NCI-H748 treated with DMSO at 0.1 percent for 48 hours (cell line): Measurements from ENCODE around the gene DIP2A.
"Not testable (repeated sequence)": the region's sequence is repeated elsewhere in the genome, so short reads cannot be mapped to it uniquely, and the experiment has no call there.

Source experiments
- DNase-seq: peaks from one replicate; lab custom pipeline; 2025; lab: John Stamatoyannopoulos, UW

Gene DIP2A

DNA sequence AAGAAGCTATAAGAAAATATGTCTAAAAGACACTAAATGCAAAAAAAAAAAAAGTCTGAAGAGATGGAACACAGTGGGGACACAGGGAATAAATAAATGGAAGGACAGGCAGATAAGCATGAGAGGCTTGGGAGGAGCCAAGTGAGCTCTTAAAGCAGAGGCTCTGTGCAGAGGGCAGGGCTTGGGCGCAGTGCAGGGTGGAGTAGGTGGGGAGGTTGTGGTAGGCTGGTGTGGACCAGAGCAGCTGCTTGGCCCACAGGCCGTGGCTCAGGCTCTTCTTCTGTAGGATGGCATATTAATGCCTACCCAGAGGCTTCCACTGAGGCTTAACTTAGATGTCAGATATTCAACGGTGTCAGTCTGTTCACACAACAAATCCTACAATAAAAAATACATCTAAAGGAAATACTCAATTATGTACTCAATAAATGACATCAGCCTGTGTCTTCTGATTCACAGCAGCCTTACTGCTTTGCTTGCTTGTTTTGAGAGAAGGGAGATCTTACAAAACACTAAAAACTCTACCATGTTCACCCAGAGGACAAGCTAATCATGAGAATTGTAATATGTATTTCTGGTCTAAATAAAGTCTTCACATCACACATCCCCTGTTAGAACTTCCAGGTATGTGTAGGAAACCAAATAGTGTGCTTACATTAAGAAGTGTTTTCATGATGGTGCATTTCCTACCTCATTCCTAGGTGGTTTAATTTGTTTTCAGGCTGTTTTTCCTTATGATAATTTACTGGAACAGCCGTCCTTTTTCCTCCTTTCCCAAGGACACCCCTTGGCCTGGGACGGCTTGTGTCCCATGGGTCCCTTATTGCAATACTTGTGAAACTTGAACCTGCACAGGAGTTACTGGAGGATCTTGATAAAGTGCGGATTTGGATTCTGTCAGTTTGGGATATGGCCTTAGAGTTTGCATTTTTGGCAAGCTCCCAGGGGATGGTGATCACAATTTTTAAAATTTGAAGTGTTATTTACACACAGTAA lies 24.9 kb downstream of the DIP2A start:
- no peak for DNase-seq

DNA sequence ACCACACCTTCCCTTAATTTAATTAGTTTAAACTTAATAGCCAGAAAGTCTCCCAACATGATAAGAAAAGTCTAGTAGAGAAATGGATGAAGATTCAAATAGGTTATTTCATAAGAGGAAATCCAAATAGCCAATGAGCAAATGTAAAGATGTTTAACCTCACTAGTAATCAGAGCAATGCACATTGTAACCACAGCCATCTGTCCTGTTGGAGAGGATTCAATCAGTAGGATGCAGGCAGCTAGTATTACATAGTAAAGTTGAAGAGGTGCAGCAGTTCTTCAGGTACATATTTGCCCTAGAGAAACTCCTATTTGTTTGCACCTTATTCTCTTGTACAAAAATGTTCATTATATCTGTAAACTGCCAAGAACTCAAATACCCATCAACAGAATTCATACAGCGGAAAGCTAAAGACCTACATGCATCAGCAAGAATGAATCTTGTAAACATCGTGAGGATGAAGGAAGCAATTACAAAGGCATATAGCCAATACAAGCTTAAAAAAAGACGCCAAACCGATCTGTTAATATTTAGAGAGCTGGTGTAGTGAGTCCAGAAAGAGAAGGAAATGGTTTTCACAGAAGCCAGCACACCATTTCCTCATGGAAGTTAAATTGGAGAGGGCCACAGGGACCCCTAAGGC lies 27.9 kb downstream of the DIP2A start:
- no peak for DNase-seq

DNA sequence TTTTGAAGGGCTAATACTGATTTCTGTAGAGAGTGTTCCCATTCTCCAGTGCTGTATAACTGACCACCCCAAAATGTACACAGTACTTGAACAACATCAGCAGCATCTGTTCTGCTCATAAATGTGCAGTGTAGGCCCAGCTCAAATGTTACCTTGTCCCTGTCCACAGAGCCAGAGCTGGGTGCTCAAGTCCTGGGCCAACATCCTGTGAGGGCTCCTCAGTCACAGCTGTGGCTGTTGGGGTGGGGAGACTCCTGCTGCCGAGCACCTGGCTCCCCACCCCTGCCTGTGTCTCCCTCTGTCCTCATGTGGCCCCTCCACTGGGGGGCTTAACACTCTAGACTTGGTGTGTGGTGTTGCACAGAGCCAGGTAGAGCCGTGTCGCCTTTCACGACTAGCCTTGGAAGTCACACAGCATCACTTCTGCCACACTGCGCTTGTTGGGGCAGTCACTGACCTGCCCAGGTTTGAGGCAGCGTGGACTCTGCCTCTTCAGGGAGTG lies 30.5 kb downstream of the DIP2A start:
- no peak for DNase-seq

DNA sequence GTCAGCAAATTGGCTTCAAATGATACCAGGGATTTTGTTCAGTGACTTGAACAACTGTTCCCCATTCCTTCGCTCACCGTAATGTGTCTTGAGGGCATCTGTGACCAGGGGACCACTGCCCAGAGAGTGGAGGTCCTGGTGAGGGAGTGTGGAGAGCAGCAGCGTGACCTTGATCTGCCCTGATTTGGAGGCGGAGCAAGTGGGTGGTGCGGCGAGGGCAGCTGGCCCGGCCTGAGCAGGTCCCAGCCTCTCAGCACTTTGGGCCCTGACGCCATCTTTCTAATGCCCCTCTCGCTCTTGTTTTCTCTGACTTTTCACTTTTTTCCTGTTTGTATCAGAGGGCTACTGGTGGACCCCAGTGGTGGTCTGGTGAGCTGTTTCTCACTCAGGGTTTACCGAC lies 31.1 kb downstream of the DIP2A start:
- no peak for DNase-seq

DNA sequence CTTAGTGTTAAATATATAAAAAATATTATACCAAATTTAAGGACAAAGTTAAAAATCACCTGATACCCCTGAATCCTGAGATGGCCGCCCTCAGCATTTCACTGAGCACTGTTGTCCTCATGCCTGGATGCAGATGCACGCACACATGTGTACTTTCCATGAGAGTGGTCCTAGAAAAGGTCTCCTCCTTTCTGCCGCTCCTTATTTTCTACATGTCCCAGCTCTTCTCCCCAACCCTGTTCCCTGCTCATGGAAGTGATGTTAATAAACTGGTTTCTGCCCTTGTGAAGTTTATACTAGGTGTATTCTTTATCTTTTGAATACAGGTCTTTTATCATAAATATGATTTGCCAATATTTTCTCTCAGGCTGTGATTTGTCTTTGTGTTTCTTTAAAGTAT lies 32.9 kb downstream of the DIP2A start:
- no peak for DNase-seq

DNA sequence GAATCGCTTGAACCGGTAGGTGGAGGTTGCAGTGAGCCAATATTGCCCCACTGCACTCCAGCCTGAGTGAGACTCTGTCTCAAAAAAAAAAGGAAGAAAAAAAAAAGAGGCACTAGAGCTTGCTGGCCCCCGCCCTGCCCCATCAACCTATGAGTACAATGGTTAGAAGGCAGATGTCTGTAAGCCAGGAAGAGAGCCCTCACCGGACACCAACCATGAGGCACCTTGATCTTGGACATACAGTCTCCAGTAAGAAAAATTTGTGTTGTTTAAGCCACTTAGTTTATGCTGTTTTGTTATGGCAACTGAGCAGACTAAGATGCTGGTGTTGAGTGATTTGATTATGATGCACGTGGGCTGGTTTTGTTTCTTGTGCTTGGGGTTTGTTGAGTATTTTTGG lies 34.2 kb downstream of the DIP2A start:
- no peak for DNase-seq

DNA sequence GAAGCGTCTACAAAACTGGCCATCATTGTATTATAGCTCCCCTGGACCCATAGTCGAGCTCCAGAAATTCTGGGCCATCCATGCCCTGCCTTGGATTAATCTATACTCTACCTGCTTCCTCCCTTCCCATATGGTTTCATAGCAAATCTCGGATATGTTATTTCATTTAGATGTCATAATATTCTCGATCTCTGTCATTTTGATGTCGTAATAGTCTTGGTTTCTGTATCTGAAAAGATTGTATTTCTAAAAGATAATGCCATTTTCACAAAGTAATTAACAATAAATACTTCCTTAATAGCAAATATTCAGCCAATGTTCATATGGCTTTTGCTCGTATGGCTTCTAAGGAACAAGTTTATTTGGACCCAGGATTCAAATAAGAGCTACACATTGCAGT lies 35.1 kb downstream of the DIP2A start:
- no peak for DNase-seq

DNA sequence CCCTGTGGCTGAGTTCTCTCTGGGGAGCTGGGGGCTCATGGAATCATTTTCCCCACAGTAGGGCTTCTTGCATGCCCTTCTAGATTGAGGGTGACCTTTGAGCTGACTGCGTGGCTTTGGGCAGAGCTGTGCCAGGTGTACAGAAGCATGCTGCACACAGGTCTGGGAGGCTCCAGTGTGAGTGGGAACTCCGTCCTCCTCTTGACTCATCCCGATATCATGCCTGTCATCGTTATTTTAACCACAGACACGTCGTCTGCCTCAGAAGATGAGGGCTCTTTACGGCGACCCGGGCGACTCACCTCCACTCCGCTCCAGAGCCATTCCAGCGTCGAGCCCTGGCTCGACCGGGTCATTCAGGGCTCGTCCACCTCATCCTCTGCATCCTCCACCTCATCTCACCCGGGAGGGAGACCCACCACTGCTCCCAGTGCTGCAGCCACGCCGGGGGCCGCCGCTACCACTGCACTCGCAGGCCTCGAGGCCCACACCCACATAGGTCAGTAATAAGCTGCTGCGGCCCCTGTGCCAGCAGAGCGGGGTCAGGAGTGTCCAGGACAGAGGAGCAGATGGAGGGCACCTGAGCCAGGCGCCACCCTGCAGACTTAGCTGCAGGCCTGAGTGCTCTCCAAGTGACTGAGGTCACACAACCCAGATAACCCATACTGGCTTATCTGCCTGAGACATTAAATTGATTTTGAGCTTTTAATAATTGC lies 39.8 kb downstream of the DIP2A start:
- no peak for DNase-seq

DNA sequence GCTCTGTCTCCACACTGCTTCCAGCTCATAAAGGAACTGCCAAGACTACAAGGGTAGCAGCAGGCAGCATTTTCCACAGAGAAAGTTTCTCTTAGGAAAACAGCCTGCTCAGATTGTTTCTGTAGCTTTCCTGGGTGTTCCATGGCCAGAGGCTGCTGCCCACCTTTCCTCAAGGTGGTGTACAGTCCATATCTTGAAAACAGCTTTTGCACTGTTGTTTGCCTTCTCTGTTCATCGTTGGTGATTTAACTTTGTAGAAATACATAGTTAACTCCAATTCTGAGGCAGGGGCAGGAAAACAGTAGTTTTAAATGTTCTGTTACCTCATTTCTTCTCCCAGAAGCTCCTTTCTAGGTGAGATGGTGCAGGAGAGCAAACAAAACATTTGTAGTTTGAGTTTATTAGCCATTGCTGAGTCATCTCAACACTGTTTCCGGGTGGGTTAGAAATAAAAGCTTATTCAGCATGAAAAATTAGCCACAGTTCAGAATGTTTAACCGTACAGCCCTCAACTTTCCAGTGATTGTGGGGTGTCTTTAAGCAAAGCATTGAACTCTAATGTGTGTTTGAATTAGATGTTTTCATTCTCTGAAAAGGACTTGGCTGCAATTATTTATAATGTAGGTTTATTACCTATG lies 41.7 kb downstream of the DIP2A start:
- no peak for DNase-seq

DNA sequence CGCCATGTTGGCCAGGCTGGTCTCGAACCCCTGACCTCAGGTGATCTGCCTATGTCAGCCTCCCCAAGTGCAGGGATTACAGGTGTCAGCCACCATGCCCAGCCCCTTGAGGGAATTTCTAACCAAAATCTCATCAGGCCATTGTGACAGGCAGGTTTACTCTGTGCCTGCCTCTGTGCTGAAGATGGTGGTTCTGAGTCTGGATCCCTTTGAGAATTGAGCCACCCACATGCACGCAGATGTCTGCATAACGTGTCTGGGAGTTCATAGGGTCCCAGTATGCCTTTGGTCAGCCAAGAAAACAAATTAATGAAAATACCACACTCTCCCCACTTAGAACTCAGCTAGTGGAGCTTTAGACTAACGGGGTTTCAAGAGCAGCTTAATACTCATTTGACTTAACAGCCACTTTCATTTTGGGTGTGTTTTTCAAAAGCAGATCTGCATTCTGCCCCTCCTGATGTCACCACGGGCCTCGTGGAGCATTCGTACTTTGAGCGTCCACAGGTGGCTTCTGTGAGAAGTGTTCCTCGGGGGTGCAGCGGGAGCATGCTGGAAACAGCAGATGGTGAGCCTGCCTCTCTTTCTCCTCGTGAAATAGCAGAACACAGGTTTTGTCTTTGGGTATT lies 45.3 kb downstream of the DIP2A start:
- no peak for DNase-seq

DNA sequence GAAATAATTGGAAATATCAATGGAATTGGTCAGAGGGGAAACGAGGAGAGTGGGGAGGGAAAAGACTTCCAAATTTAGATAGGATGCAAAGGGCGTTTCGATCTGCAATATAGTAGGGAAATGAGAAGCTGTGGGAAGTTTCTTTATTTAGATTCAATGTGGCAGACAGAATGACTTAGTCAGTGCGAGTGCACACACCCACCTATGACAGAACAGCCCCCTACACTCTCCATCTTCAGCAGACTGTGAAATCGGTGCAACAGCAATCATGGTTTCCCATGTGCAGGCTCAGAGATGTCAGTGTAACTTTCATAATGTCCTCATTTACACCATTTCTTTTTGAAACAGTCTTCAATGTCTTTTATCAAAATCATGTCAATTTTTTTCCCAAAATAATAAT lies 46.0 kb downstream of the DIP2A start:
- no peak for DNase-seq

DNA sequence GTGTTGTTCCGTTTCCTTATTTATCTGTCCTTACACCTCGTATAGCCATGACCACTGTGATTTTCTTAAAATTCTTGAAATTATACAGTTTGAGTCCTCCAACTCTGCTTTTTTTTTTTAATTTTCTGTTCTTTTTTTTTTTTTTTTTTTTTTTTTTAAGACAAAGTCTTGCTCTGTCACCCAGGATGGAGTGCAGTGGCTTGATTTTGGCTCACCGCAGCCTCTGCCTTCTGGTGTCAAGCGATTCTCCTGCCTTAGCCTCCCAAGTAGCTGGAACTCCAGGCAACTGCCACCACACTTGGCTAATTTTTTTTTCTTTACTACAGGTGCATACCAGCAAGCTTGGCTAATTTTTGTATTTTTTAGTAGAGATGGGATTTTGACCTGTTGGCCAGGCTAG lies 48.9 kb downstream of the DIP2A start:
- DNase-seq = no peak

DNA sequence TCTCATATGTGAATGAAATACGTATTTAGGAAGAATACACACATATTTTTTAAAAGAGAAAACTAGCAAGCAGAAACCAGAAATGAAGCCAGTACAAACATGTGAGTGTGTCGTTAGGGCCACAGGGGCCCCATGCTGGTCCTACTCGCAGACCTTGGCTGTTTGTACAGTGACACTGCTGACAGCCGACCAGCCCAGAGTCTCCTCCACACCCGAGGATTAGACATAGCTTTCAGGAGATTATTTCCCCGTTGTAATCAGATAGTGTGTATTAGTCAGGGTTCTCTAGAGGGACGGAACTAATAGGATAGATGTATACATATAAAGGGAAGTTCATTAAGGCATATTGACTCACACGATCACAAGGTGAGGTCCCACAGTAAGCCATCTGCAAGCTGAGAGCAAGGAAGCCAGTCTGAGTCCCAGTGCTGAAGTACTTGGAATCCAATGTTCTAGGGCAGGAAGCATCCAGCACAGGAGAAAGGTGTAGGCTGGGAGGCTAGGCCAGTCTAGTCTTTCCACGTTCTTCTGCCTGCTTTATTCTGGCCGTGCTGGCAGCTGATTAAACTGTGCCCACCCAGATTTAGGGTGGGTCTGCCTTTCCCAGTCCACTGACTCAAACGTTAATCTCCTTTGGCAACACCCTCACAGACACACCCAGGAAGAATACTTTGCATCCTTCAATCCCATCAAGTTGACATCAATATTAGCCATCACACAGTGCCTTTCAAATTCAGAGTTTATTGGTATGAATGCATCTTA lies 51.2 kb downstream of the DIP2A start:
- no peak for DNase-seq

DNA sequence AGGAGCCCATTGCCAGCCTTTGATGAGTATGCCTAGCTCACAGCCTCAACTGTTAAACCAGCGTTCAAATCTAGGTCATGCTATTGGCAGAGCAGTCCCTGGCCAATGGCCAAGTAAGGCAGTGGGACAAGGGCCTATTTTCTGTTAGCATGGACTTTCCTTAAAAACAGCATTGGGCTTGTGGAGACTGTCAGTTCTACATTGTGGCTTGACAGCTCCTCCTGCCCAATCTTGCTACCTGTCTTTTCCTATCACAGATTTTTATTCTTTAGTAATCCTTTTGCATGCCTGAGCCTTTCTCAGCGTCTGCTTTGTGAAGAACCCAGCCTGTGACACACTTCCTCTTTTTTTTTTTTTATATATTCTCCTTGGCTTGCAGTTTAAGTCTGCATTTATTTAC lies 56.4 kb downstream of the DIP2A start:
- DNase-seq = no peak

DNA sequence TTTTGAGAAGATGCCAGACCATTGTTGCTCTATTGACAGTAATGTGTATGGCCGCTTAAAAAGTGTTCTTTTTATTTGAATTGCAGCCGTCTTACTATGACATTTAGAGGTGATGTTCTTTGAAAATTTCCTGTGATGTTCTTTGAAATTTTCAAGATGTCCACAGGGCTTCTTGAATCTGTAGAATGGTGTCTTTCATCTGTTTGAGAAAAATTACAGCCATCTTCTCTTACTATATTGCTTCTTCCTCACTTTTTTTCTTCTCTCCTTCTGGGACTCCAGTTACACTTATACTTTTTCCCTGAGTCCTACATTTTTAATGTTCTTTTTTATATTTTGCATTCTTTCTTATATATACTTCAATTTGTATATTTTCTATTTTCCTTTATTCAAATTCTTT lies 57.4 kb downstream of the DIP2A start:
- DNase-seq = no peak

DNA sequence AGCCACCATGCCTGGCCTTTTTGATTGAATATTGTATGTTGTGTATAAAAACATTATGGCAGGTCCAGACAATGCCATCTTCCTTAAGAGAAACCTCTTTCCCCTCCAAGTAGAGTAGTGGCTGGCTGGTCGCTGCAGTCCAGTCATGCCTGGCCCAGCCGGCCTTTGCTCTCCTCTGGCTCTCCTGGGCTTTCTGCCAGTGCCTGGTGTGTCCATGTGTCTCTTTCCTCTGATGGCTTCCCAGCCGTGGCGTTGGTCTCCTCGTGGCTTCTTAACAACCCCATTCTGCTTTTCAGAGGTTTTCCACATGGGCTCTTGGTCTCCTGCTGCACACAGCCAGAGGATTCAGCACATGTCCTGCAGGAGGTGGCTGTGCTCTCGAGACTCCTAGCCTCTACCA lies 58.7 kb downstream of the DIP2A start:
- no peak for DNase-seq

DNA sequence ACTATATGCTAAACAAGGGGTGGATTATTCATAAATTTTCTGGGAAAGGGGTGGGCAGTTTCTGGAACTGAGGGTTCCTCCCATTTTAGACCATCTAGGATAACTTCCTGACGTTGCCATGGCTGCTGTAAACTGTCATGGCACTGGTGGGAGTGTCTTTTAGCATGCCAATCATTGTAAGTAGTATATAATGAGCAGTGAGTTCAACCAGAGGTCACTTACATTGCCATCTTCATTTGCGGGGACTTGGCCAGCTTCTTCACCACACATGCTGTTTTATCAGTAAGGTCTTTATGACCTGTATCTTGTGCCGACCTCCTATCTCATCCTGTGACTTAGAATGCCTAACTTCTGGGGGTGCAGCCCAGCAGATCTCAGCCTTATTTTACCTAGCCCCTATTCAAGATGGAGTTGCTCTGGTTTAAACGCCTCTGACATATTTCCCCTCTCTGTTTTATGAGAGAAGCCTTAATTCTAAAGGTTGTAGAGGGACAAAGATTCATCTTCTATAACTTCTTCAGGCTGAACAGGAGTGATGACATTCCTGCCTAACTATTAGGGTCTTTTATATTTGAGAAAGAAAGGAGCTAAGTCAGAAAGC lies 60.4 kb downstream of the DIP2A start:
- DNase-seq = no peak

DNA sequence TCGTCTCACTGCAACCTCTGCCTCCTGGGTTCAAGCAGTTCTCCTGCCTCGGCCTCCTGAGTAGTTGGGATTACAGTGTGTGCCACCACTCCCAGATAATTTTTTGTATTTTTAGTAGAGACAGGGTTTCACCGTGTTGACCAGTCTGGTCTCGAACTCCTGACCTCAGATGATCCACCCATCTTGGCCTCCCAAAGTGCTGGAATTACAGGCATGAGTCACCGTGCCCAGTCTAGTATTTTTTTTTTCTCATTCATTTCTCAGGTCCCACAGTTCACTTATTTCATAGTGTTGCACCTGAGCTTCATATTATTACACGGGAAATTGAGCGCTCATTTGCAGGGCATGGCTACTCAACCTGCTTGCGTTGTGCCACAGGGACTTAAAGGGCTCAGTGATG lies 68.7 kb downstream of the DIP2A start:
- DNase-seq = not testable (repeated sequence)

DNA sequence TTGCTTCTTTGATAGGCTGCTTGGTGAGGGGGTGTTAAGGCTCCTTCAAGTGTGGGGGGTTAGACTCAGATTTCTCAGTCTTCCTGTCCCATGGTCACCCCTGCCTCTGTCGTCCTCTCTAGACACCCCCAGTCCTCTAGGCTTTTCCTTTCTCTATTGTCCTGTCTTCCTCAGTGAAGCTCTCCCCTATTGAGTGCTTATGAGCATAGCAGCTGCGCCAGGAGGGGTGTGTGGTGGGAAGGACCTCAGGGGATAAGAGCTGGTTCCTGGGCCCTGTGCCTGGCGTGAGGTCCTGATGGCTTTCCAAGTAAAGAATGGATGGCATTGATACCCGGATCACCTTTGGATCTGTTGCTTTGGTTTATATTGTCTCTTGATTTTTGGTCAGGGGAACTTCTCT lies 69.1 kb downstream of the DIP2A start:
- DNase-seq = no peak

DNA sequence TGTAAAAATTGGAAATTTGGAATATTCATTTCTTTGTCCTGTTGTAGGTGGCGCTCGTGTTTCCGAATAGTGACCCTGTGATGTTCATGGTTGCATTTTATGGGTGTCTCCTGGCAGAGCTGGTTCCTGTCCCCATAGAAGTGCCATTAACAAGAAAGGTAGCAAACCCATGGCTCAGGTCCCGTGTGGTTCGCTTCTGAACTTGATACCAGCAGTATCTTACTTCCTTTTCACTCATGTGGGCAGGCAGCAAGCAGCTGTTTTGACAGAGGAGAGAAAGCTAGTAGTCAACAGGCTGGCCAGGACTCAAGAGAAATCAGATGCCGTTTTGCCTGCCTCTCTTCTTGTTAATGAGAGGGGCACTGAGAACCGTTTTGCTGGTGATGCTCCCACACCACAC lies 73.4 kb downstream of the DIP2A start:
- DNase-seq = no peak

DNA sequence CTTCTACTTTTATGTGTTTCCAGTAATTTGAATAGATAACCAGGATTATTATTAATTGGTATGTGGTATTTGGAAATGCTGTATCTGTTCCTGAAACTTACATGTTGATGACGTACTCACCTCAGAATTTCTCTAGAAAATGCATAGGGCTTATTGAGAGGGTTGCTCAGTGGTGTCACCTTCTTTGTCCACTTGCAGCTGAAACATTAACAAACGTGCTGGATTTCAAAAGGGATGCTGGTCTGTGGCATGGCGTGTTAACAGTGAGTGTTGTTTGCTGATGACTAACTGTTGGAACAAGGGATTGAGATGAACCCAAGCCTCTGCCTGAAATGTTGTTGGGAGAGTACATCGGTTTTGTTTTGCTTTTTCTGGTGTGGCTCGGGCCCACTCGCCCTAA lies 78.3 kb downstream of the DIP2A start:
- DNase-seq = no peak
